Endodermal cell (in vitro differentiated cells): ENCODE measurements around the gene LIG3. TPM values are rescaled to one million over a fixed set of nuclear protein-coding genes. Genes with fewer than 3 reads are reported as not detected.

Experiments used
- DNase-seq: peaks from one replicate; pipeline ENCODE4 v3.0.0-alpha.2; 2017
- H3K27ac ChIP-seq: 2 replicates; pipeline ENCODE4 v1.5.1; 2013; ENCODE audit warnings: mild to moderate bottlenecking, low read depth, low read length, moderate library complexity
- H3K27me3 ChIP-seq: 2 replicates; pipeline ENCODE4 v1.6.1; 2013; ENCODE audit warnings: mild to moderate bottlenecking, low read length, moderate library complexity; ENCODE audit not compliant: insufficient read depth, control insufficient read depth, poor library complexity, severe bottlenecking
- H3K36me3 ChIP-seq: 2 replicates; pipeline ENCODE4 v1.7.0; 2013; ENCODE audit warnings: mild to moderate bottlenecking, low read length, moderate library complexity; ENCODE audit not compliant: control insufficient read depth, insufficient read depth
- H3K4me1 ChIP-seq: one replicate; pipeline ENCODE4 v1.7.0; 2013; ENCODE audit warnings: low read length; ENCODE audit not compliant: control insufficient read depth, insufficient read depth
- H3K4me3 ChIP-seq: 2 replicates; pipeline ENCODE4 v1.5.1; 2013; ENCODE audit warnings: mild to moderate bottlenecking, low read length, moderate library complexity
- H3K9ac ChIP-seq: 2 replicates; pipeline ENCODE4 v1.6.1; 2013; ENCODE audit warnings: mild to moderate bottlenecking, low read length, moderate library complexity; ENCODE audit not compliant: poor library complexity, severe bottlenecking; ENCODE audit errors: extremely low read depth
- H3K9me3 ChIP-seq: 2 replicates; pipeline ENCODE4 v1.6.1; 2013; ENCODE audit warnings: mild to moderate bottlenecking, low read length, moderate library complexity; ENCODE audit not compliant: control insufficient read depth
- H3K27ac Mint-ChIP-seq: 2 replicates; pipeline ENCODE4 v1.8.0; 2020; ENCODE audit warnings: mixed read lengths
- H3K27me3 Mint-ChIP-seq: 2 replicates; pipeline ENCODE4 v1.8.0; 2021; ENCODE audit warnings: mild to moderate bottlenecking, mixed read lengths; ENCODE audit not compliant: insufficient read depth
- H3K36me3 Mint-ChIP-seq: 2 replicates; pipeline ENCODE4 v1.8.0; 2020; ENCODE audit warnings: low read depth, mixed read lengths
- H3K4me1 Mint-ChIP-seq: 2 replicates; pipeline ENCODE4 v1.8.0; 2020; ENCODE audit warnings: mixed read lengths
- H3K4me3 Mint-ChIP-seq: 2 replicates; pipeline ENCODE4 v1.8.0; 2020; ENCODE audit warnings: mild to moderate bottlenecking, moderate library complexity, mixed read lengths
- H3K9me3 Mint-ChIP-seq: 2 replicates; pipeline ENCODE4 v1.8.0; 2020; ENCODE audit warnings: mild to moderate bottlenecking, mixed read lengths
- CTCF ChIP-seq: fragments of 200-600 bp; sonication (generic); conservative IDR thresholded peaks from 2 replicates; pipeline ENCODE4 v1.5.0; 2021; ENCODE audit warnings: antibody characterized with exemption, mild to moderate bottlenecking
- WGBS, 2 experiments: methylation state at CpG; one replicate each; pipeline versions ENCODE4 v1.1.5 to v1.1.7; 2013; ENCODE audit warnings: missing lambda C conversion rate in 2 of 2, mixed read lengths in 1 of 2; ENCODE audit not compliant: insufficient coverage in 1 of 2, insufficient read length in 1 of 2; 5-methylcytosine and 5-hydroxymethylcytosine counted together
- total RNA-seq, 2 donors: library from RNA; stranded (reverse); fragmentation: NEBNext Ultra II Directional in 1 of 2; extraction: Animal tissue kit (Norgen Biotek cat#: 25700) in 1 of 2; gene quantifications; 2 replicates in 1 of 2; 3 replicates in 1 of 2; pipeline ENCODE4 v1.2.1, GENCODE V29; 2021

Gene LIG3
- total RNA-seq, 2 donors from 2014 or later = 110 to 130 TPM

- H3K4me1 Mint-ChIP-seq = peaks cover 49% of the 10 kb centered on the region
- no peaks in the 10 kb centered on the region for H3K9me3 ChIP-seq
- H3K9ac ChIP-seq = no peak overlapping the region
- WGBS, 2 experiments = 81 to 84% methylated on average over 5 of the region's 5 CpGs
- peaks cover 6% of the 10 kb centered on the region for H3K4me1 ChIP-seq
- no peak for TF ChIP-seq CTCF
- no peak overlapping the region for H3K27ac ChIP-seq
- H3K36me3 Mint-ChIP-seq = peaks cover 3% of the 10 kb centered on the region
- peak overlapping the region; percentile 44 for H3K27ac Mint-ChIP-seq
- H3K27me3 Mint-ChIP-seq = no peaks in the 10 kb centered on the region
- H3K36me3 ChIP-seq = no peaks in the 10 kb centered on the region
- H3K27me3 ChIP-seq = no peaks in the 10 kb centered on the region
- no peaks in the 10 kb centered on the region for H3K9me3 Mint-ChIP-seq
- H3K4me3 Mint-ChIP-seq = peak overlapping the region; percentile 30
- DNase-seq = no peak
- H3K4me3 ChIP-seq = peak overlapping the region; percentile 65
These were observed 66.5 kb downstream of the LIG3 start for GRCh38 chr17:35046740-35047283.

DNA sequence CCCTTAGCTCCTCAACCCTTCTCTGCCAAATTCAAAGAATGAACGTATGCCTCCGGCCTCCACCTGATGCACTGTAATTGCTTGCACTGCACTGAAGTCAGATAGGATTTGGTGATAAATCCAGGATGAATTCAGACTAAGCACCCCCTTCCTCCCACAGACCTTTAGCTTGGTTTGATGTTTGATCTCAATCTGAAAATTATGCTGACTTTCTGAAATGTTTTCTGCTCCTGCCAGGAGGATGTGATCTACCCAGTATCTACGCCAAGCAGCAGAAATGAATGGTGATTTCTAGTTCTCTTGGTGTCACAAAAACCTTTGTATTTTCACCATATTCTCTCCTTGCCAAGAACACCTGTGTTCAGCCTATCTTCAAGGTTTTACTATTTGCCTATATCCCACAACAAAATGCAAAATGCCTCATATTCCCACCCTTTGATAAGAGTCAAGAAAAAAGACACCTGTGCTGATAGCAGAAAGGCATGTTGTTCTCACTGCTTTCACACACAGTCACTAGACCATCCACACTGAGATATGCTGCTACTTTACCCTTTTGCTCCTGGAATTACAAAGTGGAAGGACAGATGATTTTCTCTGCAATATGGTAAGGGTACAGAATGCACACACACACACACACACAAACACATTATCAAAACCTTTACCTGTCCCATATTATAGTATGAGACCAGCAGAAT lies 68.5 kb downstream of the LIG3 start:
- peaks cover 6% of the 10 kb centered on the region for H3K4me1 ChIP-seq
- H3K9ac ChIP-seq = no peak overlapping the region
- Mint-ChIP-seq H3K4me1 (peaks cover 65% of the 10 kb centered on the region), H3K27me3 (no peaks in the 10 kb centered on the region), H3K27ac (peak overlapping the region; percentile 15), H3K4me3 (no peak overlapping the region), H3K9me3 (no peaks in the 10 kb centered on the region), H3K36me3 (no peaks in the 10 kb centered on the region)
- no peak for DNase-seq
- WGBS, 2 experiments = 89% methylated on average over 3 of the region's 3 CpGs; no CpG with 5 or more reads in 1 of the 2 experiments
- no peaks in the 10 kb centered on the region for H3K36me3 ChIP-seq
- no peaks in the 10 kb centered on the region for H3K27me3 ChIP-seq
- no peak for TF ChIP-seq CTCF
- H3K27ac ChIP-seq = no peak overlapping the region
- no peak overlapping the region for H3K4me3 ChIP-seq
- H3K9me3 ChIP-seq = no peaks in the 10 kb centered on the region

DNA sequence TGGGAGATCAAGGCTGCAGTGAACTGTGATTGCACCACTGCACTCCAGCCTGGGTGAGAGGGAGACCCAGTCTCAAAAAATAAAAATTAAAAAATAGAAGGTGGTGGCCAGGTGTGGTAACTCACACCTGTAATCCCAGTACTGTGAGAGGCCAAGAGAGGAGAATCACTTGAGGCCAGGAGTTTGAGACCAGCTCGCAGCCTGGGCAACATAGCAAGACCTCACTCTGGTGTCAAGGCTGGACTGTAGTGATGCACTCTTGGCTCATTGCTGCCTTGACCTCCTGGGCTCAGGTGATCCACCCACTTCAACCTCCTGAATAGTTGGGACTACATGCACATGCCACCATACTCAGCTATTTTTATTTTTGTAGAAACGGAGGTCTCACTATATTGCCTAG lies 69.9 kb downstream of the LIG3 start:
- Mint-ChIP-seq H3K27ac (no peak overlapping the region), H3K4me3 (no peak overlapping the region), H3K36me3 (no peaks in the 10 kb centered on the region), H3K9me3 (no peaks in the 10 kb centered on the region), H3K27me3 (no peaks in the 10 kb centered on the region), H3K4me1 (peaks cover 69% of the 10 kb centered on the region)
- Histone ChIP-seq H3K9ac (no peak overlapping the region), H3K27ac (no peak overlapping the region), H3K27me3 (no peaks in the 10 kb centered on the region), H3K36me3 (no peaks in the 10 kb centered on the region), H3K9me3 (no peaks in the 10 kb centered on the region), H3K4me1 (peaks cover 6% of the 10 kb centered on the region), H3K4me3 (no peak overlapping the region)
- DNase-seq = no peak
- WGBS, 2 experiments = 93 to 100% methylated on average over 1 to 2 of the region's 2 CpGs
- no peak for TF ChIP-seq CTCF
